Hepatocyte (in vitro differentiated cells): ENCODE measurements around the gene C16orf92. TPM values are rescaled to one million over a fixed set of nuclear protein-coding genes. Genes with fewer than 3 reads are reported as not detected.
A peak's percentile ranks its signal among the peaks of the same experiment; 100 is the strongest.

Experiments
- DNase-seq: peaks from one replicate; pipeline ENCODE4 v3.0.0-alpha.2; 2016; ENCODE audit warnings: low spot score
- H2AFZ ChIP-seq: fragments of 200-600 bp; sonication (generic); 2 replicates; pipeline ENCODE4 v1.6.0; 2016; ENCODE audit warnings: antibody characterized with exemption, mild to moderate bottlenecking
- H3K27ac ChIP-seq: fragments of 200-600 bp; sonication (generic); 2 replicates; pipeline ENCODE4 v1.5.1; 2016; ENCODE audit warnings: mild to moderate bottlenecking
- H3K27me3 ChIP-seq: fragments of 200-600 bp; sonication (generic); 2 replicates; pipeline ENCODE4 v1.6.1; 2016
- H3K36me3 ChIP-seq: fragments of 200-600 bp; sonication (generic); replicated peaks from 2 replicates; pipeline ENCODE4 v1.5.1; 2016; ENCODE audit warnings: low read depth; ENCODE audit not compliant: insufficient read depth
- H3K4me1 ChIP-seq: fragments of 200-600 bp; sonication (generic); 2 replicates; pipeline ENCODE4 v1.5.1; 2016; ENCODE audit warnings: mild to moderate bottlenecking, moderate library complexity; ENCODE audit not compliant: insufficient read depth
- H3K4me2 ChIP-seq: fragments of 200-600 bp; sonication (generic); 2 replicates; pipeline ENCODE4 v1.6.0; 2016
- H3K4me3 ChIP-seq: fragments of 200-600 bp; sonication (generic); 2 replicates; pipeline ENCODE4 v1.5.1; 2016; ENCODE audit warnings: mild to moderate bottlenecking
- H3K79me2 ChIP-seq: fragments of 200-600 bp; sonication (generic); 2 replicates; pipeline ENCODE4 v1.6.0; 2017; ENCODE audit warnings: mild to moderate bottlenecking
- H3K9me2 ChIP-seq: fragments of 200-600 bp; sonication (generic); replicated peaks from 2 replicates; pipeline ENCODE4 v1.6.0; 2017; ENCODE audit warnings: mild to moderate bottlenecking; ENCODE audit not compliant: insufficient read depth
- H3K9me3 ChIP-seq: fragments of 200-600 bp; sonication (generic); 2 replicates; pipeline ENCODE4 v1.5.1; 2016; ENCODE audit warnings: low read depth, mild to moderate bottlenecking
- H4K20me1 ChIP-seq: fragments of 200-600 bp; sonication (generic); 2 replicates; pipeline ENCODE4 v1.6.0; 2016; ENCODE audit warnings: mild to moderate bottlenecking; ENCODE audit not compliant: insufficient read depth, poor library complexity, severe bottlenecking
- CTCF ChIP-seq: fragments of 200-600 bp; sonication (generic); IDR thresholded peaks from 2 replicates; pipeline ENCODE4 v1.5.1; 2016; ENCODE audit warnings: antibody characterized with exemption, mild to moderate bottlenecking; ENCODE audit not compliant: poor library complexity
- EZH2 ChIP-seq: fragments of 200-600 bp; sonication (generic); IDR thresholded peaks from 2 replicates; pipeline ENCODE4 v1.6.1; 2016; ENCODE audit warnings: antibody characterized with exemption, mild to moderate bottlenecking, borderline replicate concordance
- EZH2phosphoT487 ChIP-seq: fragments of 200-600 bp; sonication (generic); IDR thresholded peaks from one replicate; pipeline ENCODE4 v1.6.1; 2018; ENCODE audit warnings: antibody characterized with exemption, mild to moderate bottlenecking, low read depth, moderate library complexity; ENCODE audit not compliant: unreplicated experiment, severe bottlenecking
- WGBS: methylation state at CpG from one replicate; pipeline ENCODE4 v1.1.6; 2016; ENCODE audit warnings: low lambda C conversion rate; ENCODE audit errors: missing lambda C conversion rate; 5-methylcytosine and 5-hydroxymethylcytosine counted together
- polyA plus RNA-seq: library from polyadenylated mRNA; unstranded; fragments of >200 nt; fragmentation: Nextera tagmentation; extraction: Ambion mirVana; gene quantifications from 2 replicates; pipeline ENCODE4 v1.2.1, GENCODE V29; 2016
- total RNA-seq: library from RNA; depleted of rRNA; stranded (reverse); fragments of >200 nt; gene quantifications from 2 replicates; pipeline ENCODE4 v1.2.3, GENCODE V29; 2014

Gene C16orf92
- total and polyA plus RNA-seq, 2 experiments from 2014 or later: not detected

GRCh38 chr16:29992344-29992967, 30.5 kb upstream of the C16orf92 start:
- TF ChIP-seq CTCF (no peak), EZH2 (no peak), EZH2phosphoT487 (no peak)
- H3K36me3 ChIP-seq: no peaks in the 10 kb centered on the region
- H3K9me2 ChIP-seq: no peaks in the 10 kb centered on the region
- no peak overlapping the region for H3K4me3 ChIP-seq
- H3K9me3 ChIP-seq: no peaks in the 10 kb centered on the region
- H4K20me1 ChIP-seq: no peaks in the 10 kb centered on the region
- no peak overlapping the region for H3K27ac ChIP-seq
- peaks cover 9% of the 10 kb centered on the region for H3K79me2 ChIP-seq
- 83% methylated on average over 7 of the region's 7 CpGs for WGBS
- H3K27me3 ChIP-seq: no peaks in the 10 kb centered on the region
- H2AFZ ChIP-seq: no peak overlapping the region
- DNase-seq: no peak
- peaks cover 15% of the 10 kb centered on the region for H3K4me1 ChIP-seq
- H3K4me2 ChIP-seq: no peak overlapping the region

- Histone ChIP-seq H3K4me1 (peaks cover 15% of the 10 kb centered on the region), H3K4me2 (no peak overlapping the region), H3K79me2 (peaks cover 10% of the 10 kb centered on the region), H3K4me3 (no peak overlapping the region), H3K9me3 (no peaks in the 10 kb centered on the region), H3K36me3 (no peaks in the 10 kb centered on the region), H3K27ac (no peak overlapping the region), H2AFZ (no peak overlapping the region), H4K20me1 (no peaks in the 10 kb centered on the region), H3K27me3 (no peaks in the 10 kb centered on the region), H3K9me2 (no peaks in the 10 kb centered on the region)
- no peak for DNase-seq
- TF ChIP-seq EZH2 (no peak), EZH2phosphoT487 (no peak), CTCF (no peak)
- WGBS: 97% methylated on average over 25 of the region's 25 CpGs
These were observed 29.7 kb upstream of the C16orf92 start for GRCh38 chr16:29993191-29993902.

DNA sequence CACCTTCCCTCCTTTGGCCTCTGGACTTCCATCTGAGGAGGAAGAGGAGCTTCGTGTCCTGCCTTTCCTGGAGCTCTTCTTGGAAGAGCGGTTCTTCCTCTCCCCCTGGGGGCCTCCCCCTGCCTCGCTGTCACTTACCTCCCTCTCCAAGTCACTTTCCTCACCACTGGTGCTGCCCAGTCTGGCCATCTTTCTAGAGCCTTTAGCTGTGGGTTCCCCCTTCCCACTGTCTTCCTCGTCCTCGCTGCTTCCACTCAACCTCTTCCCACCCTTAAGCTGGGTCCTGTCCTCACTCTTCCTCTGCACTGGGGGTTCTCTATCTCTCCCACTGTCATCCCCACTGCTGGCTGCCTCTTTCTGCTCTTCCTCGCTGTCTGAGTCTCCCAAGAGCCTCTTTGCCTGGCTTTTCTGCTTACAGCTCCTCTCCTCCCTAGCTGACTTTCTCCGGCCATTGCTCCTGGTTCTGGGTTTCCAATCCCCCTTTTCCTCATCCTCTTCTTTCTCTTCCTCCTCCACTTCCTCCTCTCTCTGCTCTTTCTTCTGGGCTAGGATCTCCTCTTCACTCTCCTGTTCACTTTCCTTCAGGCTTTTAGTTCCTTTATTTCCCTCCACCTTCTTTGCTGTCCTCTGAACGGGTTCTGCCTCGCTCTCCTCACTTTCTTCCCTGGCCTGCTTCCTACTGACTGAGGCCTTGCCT, 28.9 kb upstream of the C16orf92 start:
- no peaks in the 10 kb centered on the region for H3K9me2 ChIP-seq
- H3K4me2 ChIP-seq: peak overlapping the region; percentile 86
- TF ChIP-seq EZH2 (no peak), EZH2phosphoT487 (no peak), CTCF (no peak)
- H3K4me3 ChIP-seq: no peak overlapping the region
- no peaks in the 10 kb centered on the region for H4K20me1 ChIP-seq
- 94% methylated on average over 9 of the region's 9 CpGs for WGBS
- H3K79me2 ChIP-seq: peaks cover 10% of the 10 kb centered on the region
- no peak overlapping the region for H2AFZ ChIP-seq
- no peak for DNase-seq
- H3K27ac ChIP-seq: peak overlapping the region; percentile 94
- no peaks in the 10 kb centered on the region for H3K27me3 ChIP-seq
- no peaks in the 10 kb centered on the region for H3K9me3 ChIP-seq
- no peaks in the 10 kb centered on the region for H3K36me3 ChIP-seq
- H3K4me1 ChIP-seq: peaks cover 15% of the 10 kb centered on the region
